Measurements from ENCODE around the gene CD300E. TPM values are rescaled to one million over a fixed set of nuclear protein-coding genes. Genes with fewer than 3 reads are reported as not detected.
"Not testable (repeated sequence)": the region's sequence is repeated elsewhere in the genome, so short reads cannot be mapped to it uniquely, and the experiment has no call there.

Gene CD300E
- total RNA-seq, 6 donors from 2014 or later: 3.6 to 15.6 (median 6.7) TPM

GRCh38 chr17:74639704-74640151, 16.2 kb upstream of the CD300E start:
- peaks cover 0 to 11% (median 7%) of the 10 kb centered on the region in 4 donors for H3K4me1 ChIP-seq
- no peak overlapping the region for H3K4me3 ChIP-seq
- no peaks in the 10 kb centered on the region for H3K27me3 ChIP-seq
- DNase-seq (peak in 1 of 2 donors; percentile 42), ATAC-seq (ENCODE audit: low FRiP score in 2 of 2) (peak in 1 of 2 donors; percentile 53)
- no peaks in the 10 kb centered on the region for H3K36me3 ChIP-seq
- H3K9me3 ChIP-seq: no peaks in the 10 kb centered on the region
- 45 to 67% methylated on average over 10 of the region's 10 CpGs for WGBS, 2 donors
- H3K27ac ChIP-seq: peak overlapping the region in 3 of 4 donors; percentile 49 to 66 (median 62)
- peak in 1 of 2 donors; percentile 22 for TF ChIP-seq POLR2AphosphoS5 (IDR thresholded peaks at IDR 0.05)
- no peak for TF ChIP-seq CTCF (IDR thresholded peaks at IDR 0.05)

GRCh38 chr17:74637926-74638325, 14.4 kb upstream of the CD300E start:
- WGBS, 2 donors: 29 to 44% methylated on average over 2 of the region's 2 CpGs
- Histone ChIP-seq H3K4me1 (peaks cover 0 to 11% (median 7%) of the 10 kb centered on the region in 4 donors), H3K9me3 (no peaks in the 10 kb centered on the region), H3K27me3 (no peaks in the 10 kb centered on the region), H3K27ac (no peak overlapping the region), H3K4me3 (no peak overlapping the region), H3K36me3 (no peaks in the 10 kb centered on the region)
- no peak for DNase-seq
- no peak for ATAC-seq (ENCODE audit: low FRiP score in 2 of 2)
- TF ChIP-seq EP300 (IDR thresholded peaks at IDR 0.05) (no peak), CTCF (IDR thresholded peaks at IDR 0.05) (no peak), POLR2A (IDR thresholded peaks at IDR 0.05) (no peak), POLR2AphosphoS5 (IDR thresholded peaks at IDR 0.05) (no peak)

DNA sequence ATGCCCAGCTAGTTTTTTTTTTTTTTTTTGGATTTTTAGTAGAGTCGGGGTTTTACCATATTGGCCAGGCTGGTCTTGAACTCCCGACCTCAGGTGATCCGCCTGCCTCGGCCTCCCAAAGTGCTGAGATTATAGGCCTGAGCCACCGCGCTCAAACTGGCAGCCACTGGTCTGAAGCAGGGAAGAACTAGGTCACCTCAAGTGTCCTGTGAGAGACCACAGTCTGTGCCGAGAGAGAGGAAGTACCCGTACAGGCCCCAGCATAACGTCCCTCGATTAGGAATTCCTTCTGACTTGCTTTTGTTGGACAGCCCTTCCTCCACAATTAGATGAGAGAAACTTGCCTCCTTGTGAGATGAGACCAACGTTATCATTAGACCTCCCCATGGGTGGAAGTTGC, 13.7 kb upstream of the CD300E start:
- no peak for ATAC-seq (ENCODE audit: low FRiP score in 2 of 2)

GRCh38 chr17:74636541-74637085, 13.1 kb upstream of the CD300E start:
- H3K27me3 ChIP-seq; H3K27ac ChIP-seq; H3K9me3 ChIP-seq; ATAC-seq (ENCODE audit: low FRiP score in 2 of 2); DNase-seq; H3K4me3 ChIP-seq; H3K36me3 ChIP-seq: not testable (repeated sequence)
- WGBS, 2 donors: 71 to 75% methylated on average over 10 of the region's 10 CpGs
- peaks cover 4 to 18% (median 8%) of the 10 kb centered on the region in 4 donors for H3K4me1 ChIP-seq

More for the DNA sequence above, 13.7 kb upstream of the CD300E start:
- Histone ChIP-seq H3K4me1 (peaks cover 2 to 12% (median 8%) of the 10 kb centered on the region in 4 donors), H3K36me3 (no peaks in the 10 kb centered on the region), H3K4me3 (no peak overlapping the region), H3K9me3 (no peaks in the 10 kb centered on the region), H3K27me3 (no peaks in the 10 kb centered on the region), H3K27ac (no peak overlapping the region)
- peak in 1 of 2 donors; percentile 41 for DNase-seq
- TF ChIP-seq EP300 (IDR thresholded peaks at IDR 0.05): no peak
- TF ChIP-seq POLR2AphosphoS5 (IDR thresholded peaks at IDR 0.05): no peak
- no peak for TF ChIP-seq CTCF (IDR thresholded peaks at IDR 0.05)
- 45 to 53% methylated on average over 11 of the region's 11 CpGs for WGBS, 2 donors

DNA sequence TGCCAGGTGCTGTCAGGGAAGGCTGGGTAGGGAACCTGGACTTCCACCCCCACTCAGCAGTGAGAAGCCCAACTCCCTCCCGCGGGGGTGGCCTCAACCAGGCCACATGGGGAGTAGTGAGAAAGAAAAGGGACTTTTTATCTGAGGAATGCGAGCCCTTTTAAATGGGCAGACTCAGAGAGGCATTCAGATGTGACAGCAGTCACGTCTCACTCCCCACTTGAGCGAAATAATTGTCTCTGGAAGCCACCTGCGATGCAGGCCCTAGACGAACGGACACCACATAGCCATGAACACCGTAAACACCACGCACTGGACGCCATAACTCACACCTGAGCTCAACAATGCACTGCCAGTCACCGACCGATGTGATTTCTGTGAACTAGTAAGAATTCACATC, 11.9 kb upstream of the CD300E start:
- ATAC-seq (ENCODE audit: low FRiP score in 2 of 2): no peak
- DNase-seq: no peak
- Histone ChIP-seq H3K27ac (no peak overlapping the region), H3K36me3 (no peaks in the 10 kb centered on the region), H3K4me3 (no peak overlapping the region), H3K9me3 (no peaks in the 10 kb centered on the region), H3K27me3 (no peaks in the 10 kb centered on the region), H3K4me1 (peaks cover 4 to 18% (median 6%) of the 10 kb centered on the region in 4 donors)
- TF ChIP-seq EP300 (IDR thresholded peaks at IDR 0.05): no peak
- no peak for TF ChIP-seq CTCF (IDR thresholded peaks at IDR 0.05)
- WGBS, 2 donors: 23 to 64% methylated on average over 5 to 13 of the region's 13 CpGs

All from upper lobe of left lung (tissue), 6 donors.